ENCODE data around the gene KIF5A.

Gene KIF5A

GRCh38 chr12:57604992-57605810 is 55.4 kb downstream of the KIF5A start:
- H3K27ac ChIP-seq = peak overlapping the region; percentile 17; the same call in 1 of the 2 replicates
- TF ChIP-seq ZFX (IDR thresholded peaks at IDR 0.05; ENCODE audit: borderline replicate concordance) = no peak
- no peak for TF ChIP-seq CTCF (IDR thresholded peaks at IDR 0.05)

- no peak overlapping the region for H3K27ac ChIP-seq
- TF ChIP-seq CTCF (IDR thresholded peaks at IDR 0.05) (no peak), ZFX (IDR thresholded peaks at IDR 0.05; ENCODE audit: borderline replicate concordance) (no peak)
Observed at GRCh38 chr12:57605811-57606311, 56.0 kb downstream of the KIF5A start.

GRCh38 chr12:57606399-57606798 is 56.6 kb downstream of the KIF5A start:
- no peak for TF ChIP-seq ZFX (IDR thresholded peaks at IDR 0.05; ENCODE audit: borderline replicate concordance)
- TF ChIP-seq CTCF (IDR thresholded peaks at IDR 0.05) = no peak

GRCh38 chr12:57606821-57607220 is 57.0 kb downstream of the KIF5A start:
- TF ChIP-seq ZFX (IDR thresholded peaks at IDR 0.05; ENCODE audit: borderline replicate concordance) (no peak), CTCF (IDR thresholded peaks at IDR 0.05) (no peak)
- H3K27ac ChIP-seq = no peak overlapping the region

More at GRCh38 chr12:57606399-57606798, 56.6 kb downstream of the KIF5A start:
- no peak overlapping the region for H3K27ac ChIP-seq

GRCh38 chr12:57607958-57608663 is 58.3 kb downstream of the KIF5A start:
- no peak for TF ChIP-seq CTCF (IDR thresholded peaks at IDR 0.05)
- H3K27ac ChIP-seq = peak overlapping the region; percentile 11; the same call in 1 of the 2 replicates

- H3K27ac ChIP-seq = no peak overlapping the region
- TF ChIP-seq ZFX (IDR thresholded peaks at IDR 0.05; ENCODE audit: borderline replicate concordance) = no peak
- no peak for TF ChIP-seq CTCF (IDR thresholded peaks at IDR 0.05)
Observed at GRCh38 chr12:57609101-57609780, 59.4 kb downstream of the KIF5A start.

Measured in 22Rv1 (cell line).